LNCAP (cell line): ENCODE results near the gene NUDT6.

Experiments used
- TF ChIP-seq, protein P1 (sequence below): fragments of 450-650 bp; IDR thresholded peaks from 2 replicates; pipeline ENCODE4 v1.5.1; 2017; ENCODE audit warnings: mild to moderate bottlenecking

Gene NUDT6

DNA sequence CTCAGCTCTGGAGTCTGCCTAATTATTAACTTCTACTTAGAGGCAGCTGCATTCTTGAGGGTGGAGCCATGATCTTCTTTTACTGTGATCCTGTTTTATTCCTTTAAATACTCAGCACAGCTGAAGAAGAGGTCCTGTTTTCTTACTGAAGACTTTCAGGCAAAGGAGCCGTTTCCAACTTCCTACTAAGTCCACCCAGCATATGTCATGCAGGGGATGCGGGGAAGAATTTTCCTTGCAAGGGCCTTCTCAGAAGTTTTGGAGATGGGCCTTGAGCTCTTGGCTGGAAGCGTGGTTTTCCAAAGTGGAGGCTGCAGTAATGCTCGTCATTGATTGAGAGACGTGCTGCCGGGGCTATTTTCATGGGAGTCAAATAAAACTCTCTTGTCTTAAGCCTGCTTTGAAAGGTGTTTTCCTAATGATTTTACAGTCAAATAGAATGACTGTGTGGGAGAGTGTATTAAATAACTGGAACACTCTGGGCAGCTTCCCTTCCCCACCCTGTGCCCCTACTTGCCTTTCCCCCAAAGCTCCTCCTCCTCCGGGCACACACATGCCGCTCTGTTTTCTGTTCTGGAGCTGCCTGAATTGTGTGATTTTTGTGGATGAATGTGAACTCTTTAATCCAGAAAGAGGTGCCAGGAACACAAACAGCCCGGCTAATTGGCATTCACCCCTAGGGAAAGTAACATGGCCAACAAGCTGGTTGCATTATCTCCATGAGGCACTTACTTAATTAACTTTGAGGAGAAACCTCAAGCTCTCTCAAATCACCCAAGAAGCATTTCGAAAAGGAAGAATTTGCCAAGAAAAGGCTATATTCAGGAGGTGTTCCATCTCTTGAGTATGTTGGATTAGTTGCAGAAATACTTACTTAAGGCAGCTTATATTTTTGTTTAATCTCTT is 67.7 kb downstream of the NUDT6 start:
- TF ChIP-seq, protein P1, sequence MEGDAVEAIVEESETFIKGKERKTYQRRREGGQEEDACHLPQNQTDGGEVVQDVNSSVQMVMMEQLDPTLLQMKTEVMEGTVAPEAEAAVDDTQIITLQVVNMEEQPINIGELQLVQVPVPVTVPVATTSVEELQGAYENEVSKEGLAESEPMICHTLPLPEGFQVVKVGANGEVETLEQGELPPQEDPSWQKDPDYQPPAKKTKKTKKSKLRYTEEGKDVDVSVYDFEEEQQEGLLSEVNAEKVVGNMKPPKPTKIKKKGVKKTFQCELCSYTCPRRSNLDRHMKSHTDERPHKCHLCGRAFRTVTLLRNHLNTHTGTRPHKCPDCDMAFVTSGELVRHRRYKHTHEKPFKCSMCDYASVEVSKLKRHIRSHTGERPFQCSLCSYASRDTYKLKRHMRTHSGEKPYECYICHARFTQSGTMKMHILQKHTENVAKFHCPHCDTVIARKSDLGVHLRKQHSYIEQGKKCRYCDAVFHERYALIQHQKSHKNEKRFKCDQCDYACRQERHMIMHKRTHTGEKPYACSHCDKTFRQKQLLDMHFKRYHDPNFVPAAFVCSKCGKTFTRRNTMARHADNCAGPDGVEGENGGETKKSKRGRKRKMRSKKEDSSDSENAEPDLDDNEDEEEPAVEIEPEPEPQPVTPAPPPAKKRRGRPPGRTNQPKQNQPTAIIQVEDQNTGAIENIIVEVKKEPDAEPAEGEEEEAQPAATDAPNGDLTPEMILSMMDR: no peak

DNA sequence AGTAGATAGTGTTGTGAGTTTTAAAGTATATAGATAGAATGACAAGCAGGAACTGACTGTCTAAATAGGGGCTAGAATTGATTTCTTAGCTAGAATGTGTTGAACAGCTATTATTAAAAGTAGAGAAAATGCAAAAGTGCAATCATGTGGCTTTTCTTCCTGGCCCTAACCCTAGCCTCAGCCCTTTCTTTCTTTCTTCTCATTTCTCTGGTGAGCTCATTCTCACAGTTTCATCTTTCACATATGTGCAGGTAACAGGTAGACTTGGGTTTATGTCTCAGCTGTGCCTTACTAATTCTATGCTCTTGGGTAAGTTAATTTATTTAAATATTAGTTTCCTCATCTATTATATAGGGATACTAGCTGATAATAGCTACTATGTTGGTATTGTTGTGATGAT is 70.8 kb downstream of the NUDT6 start:
- TF ChIP-seq, protein P1: no peak

DNA sequence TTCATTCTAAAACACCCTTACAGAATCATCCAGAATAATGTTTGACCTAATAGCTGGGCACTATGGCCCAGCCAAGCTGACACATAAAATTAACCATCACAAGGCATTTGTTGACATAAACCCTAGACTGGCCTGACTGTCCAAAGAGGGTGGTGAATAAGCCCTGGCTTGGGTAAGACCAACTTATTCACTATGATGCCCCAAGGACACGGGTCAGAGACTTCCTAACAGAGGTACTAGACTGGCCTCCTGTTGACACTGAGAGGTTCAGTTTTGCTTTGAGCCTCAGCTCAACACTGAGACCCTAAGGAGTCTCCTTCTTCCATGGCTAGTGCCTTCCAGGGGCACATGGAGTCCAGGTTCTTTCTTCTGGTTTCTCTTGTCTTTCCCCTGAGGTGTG is 74.5 kb downstream of the NUDT6 start:
- TF ChIP-seq, protein P1: no peak

DNA sequence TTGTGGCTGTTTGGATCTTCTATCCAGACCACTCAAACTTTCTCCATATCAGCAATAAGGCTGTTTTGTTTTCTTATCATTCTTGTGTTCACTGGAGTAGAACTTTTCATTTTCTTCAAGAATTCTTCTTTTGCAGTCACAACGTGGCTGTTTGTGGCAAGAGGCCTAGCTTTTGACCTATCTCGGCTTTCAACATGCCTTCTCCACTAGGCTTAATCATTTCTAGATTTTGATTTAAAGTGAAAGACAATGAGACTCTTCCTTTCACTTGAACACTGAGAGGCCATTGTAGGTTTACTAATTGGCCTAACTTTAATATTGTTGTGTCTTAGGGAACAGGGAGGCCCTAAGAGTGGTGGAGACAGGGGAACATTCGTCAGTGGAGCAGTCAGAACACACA is 76.6 kb downstream of the NUDT6 start:
- TF ChIP-seq, protein P1: no peak

DNA sequence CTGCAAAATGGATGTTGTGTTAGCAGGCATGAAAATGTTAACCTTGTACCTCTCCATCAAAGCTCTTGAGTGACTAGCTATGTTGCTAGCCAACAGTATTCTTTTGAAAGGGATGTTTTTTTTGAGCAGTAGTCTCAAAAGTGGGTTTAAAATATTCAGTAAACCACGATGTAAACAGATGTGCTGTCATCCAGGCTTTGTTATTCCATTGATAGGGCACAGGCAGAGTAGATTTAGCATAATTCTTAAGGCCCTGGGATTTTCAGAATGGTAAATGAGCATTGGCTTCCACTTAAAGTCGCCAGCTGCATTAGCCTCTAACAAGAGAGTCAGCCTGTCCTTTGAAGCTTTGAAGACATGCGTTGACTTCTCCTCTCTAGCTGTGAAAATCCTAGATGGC is 77.3 kb downstream of the NUDT6 start:
- TF ChIP-seq, protein P1: no peak

DNA sequence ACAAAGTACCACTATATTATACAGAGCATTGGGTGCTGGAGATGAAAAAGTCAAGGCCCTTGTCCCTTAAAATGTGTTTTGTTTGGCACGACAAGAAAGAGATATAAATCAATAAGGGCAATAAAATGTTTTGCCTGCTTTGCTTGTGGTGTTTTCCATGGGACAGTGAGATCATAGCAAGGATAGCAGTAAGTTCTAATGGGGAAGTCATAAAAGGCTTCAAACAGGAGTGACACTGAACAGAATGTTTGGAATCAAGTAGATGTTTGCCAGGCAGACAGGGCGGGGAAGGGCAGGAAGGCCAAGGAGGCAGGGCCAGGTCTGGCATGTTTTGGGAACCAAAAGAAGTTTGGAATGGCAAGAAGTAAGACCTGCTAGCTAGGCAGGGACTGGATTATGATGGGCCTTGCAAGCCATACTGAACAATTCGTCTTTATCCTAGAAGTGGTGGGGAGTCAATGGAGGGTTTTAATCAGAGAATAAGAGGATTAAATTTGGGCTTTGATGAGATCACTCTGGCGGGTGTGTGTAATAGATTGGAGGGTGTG is 79.3 kb downstream of the NUDT6 start:
- TF ChIP-seq, protein P1: no peak
